DMS53 treated with DMSO at 0.1 percent for 48 hours (cell line): Measurements from ENCODE around the gene SMG9.

Experiments
- DNase-seq: peaks from one replicate; lab custom pipeline; 2025; ENCODE audit not compliant: unreplicated experiment; lab: John Stamatoyannopoulos, UW

Gene SMG9

GRCh38 chr19:43759515-43759914 is 4.8 kb upstream of the SMG9 start:
- DNase-seq = no peak

- DNase-seq = peak; percentile 53
Observed at GRCh38 chr19:43755256-43755801, 567 bp upstream of the SMG9 start.

- DNase-seq = peak; percentile 16
Observed at GRCh38 chr19:43754253-43754502, 584 bp downstream of the SMG9 start.

GRCh38 chr19:43752287-43752875 is 2.4 kb downstream of the SMG9 start:
- no peak for DNase-seq

GRCh38 chr19:43751466-43752220 is 3.1 kb downstream of the SMG9 start:
- DNase-seq = peak; percentile 8

- no peak for DNase-seq
Observed at GRCh38 chr19:43749898-43750297, 4.9 kb downstream of the SMG9 start.

- no peak for DNase-seq
Observed at GRCh38 chr19:43749152-43749551, 5.6 kb downstream of the SMG9 start.

GRCh38 chr19:43748685-43749084 is 6.1 kb downstream of the SMG9 start:
- no peak for DNase-seq

- DNase-seq = no peak
Observed at GRCh38 chr19:43748205-43748594, 6.6 kb downstream of the SMG9 start.

- DNase-seq = no peak
Observed at GRCh38 chr19:43747557-43748204, 7.1 kb downstream of the SMG9 start.

- no peak for DNase-seq
Observed at GRCh38 chr19:43743059-43743458, 11.7 kb downstream of the SMG9 start.

- no peak for DNase-seq
Observed at GRCh38 chr19:43741075-43741825, 13.5 kb downstream of the SMG9 start.

GRCh38 chr19:43739439-43740235 is 15.1 kb downstream of the SMG9 start:
- DNase-seq = no peak

GRCh38 chr19:43738780-43739211 is 16.0 kb downstream of the SMG9 start:
- no peak for DNase-seq

GRCh38 chr19:43735957-43736356 is 18.8 kb downstream of the SMG9 start:
- DNase-seq = no peak

GRCh38 chr19:43735013-43735412 is 19.7 kb downstream of the SMG9 start:
- no peak for DNase-seq

GRCh38 chr19:43731846-43732245 is 22.9 kb downstream of the SMG9 start:
- no peak for DNase-seq

- no peak for DNase-seq
Observed at GRCh38 chr19:43731346-43731745, 23.4 kb downstream of the SMG9 start.

GRCh38 chr19:43729919-43730318 is 24.8 kb downstream of the SMG9 start:
- DNase-seq = no peak

- no peak for DNase-seq
Observed at GRCh38 chr19:43727593-43727853, 27.2 kb downstream of the SMG9 start.
